ENCODE results near the gene FNDC3B. TPM values are rescaled to one million over a fixed set of nuclear protein-coding genes. Genes with fewer than 3 reads are reported as not detected.

FNDC3B gene
- polyA plus RNA-seq, 2 of the 4 experiments (the other 2 are of a cell fraction) = 29.5 to 33.6 TPM

- Histone ChIP-seq H3K27ac (no peak overlapping the region), H3K9me3 (no peaks in the 10 kb centered on the region), H3K4me2 (peak overlapping the region; percentile 25; the same call in 1 of the 3 replicates), H3K4me1 (peaks cover 68% of the 10 kb centered on the region), H3K4me3 (no peak overlapping the region)
- no peak for TF ChIP-seq TFCP2L1 (CRISPR knock-in tag; IDR thresholded peaks at IDR 0.05)
- TF ChIP-seq CBX2 (IDR thresholded peaks at IDR 0.05; ENCODE audit: borderline replicate concordance, low read depth) = no peak
- no peak for TF ChIP-seq RCOR1 (IDR thresholded peaks at IDR 0.05; ENCODE audit: low read depth, low read length)
- TF ChIP-seq HOXB13 (CRISPR knock-in tag; IDR thresholded peaks at IDR 0.05; ENCODE audit: low read depth) = no peak
- no peak for TF ChIP-seq HMGXB4 (CRISPR knock-in tag; IDR thresholded peaks at IDR 0.05; ENCODE audit: borderline replicate concordance)
- TF ChIP-seq FOXS1 (CRISPR knock-in tag; IDR thresholded peaks at IDR 0.05) = no peak
- no peak for TF ChIP-seq MAX (IDR thresholded peaks at IDR 0.05)
- TF ChIP-seq NR3C1 (IDR thresholded peaks at IDR 0.05) = no peak
- TF ChIP-seq CEBPB (IDR thresholded peaks at IDR 0.05) = no peak
- no peak for TF ChIP-seq POLR2A (IDR thresholded peaks at IDR 0.05; ENCODE audit: low read length)
- no peak for TF ChIP-seq RFX5 (IDR thresholded peaks at IDR 0.05)
- no peak for TF ChIP-seq SMC3 (IDR thresholded peaks at IDR 0.05)
- no peak for TF ChIP-seq CTCF (IDR thresholded peaks at IDR 0.05)
- TF ChIP-seq BHLHE40 (IDR thresholded peaks at IDR 0.05; ENCODE audit: low read depth, low read length) = no peak
- no peak for TF ChIP-seq MAZ (IDR thresholded peaks at IDR 0.05; ENCODE audit: borderline replicate concordance, low read depth, low read length)
- TF ChIP-seq EHMT2 (IDR thresholded peaks at IDR 0.05; ENCODE audit: low read depth) = no peak
- 73% methylated on average over 4 of the region's 4 CpGs for WGBS (ENCODE audit: missing lambda C conversion rate)
- ChIA-PET POLR2A (no interaction called here), CTCF (no interaction called here)
- DNase-seq (ENCODE audit: low read depth in 1 of 2, low spot score in 1 of 2) (no peak), ATAC-seq (no peak), FAIRE-seq (no peak)
Measured at GRCh38 chr3:172089250-172089649, 49.9 kb downstream of the FNDC3B start.

DNA sequence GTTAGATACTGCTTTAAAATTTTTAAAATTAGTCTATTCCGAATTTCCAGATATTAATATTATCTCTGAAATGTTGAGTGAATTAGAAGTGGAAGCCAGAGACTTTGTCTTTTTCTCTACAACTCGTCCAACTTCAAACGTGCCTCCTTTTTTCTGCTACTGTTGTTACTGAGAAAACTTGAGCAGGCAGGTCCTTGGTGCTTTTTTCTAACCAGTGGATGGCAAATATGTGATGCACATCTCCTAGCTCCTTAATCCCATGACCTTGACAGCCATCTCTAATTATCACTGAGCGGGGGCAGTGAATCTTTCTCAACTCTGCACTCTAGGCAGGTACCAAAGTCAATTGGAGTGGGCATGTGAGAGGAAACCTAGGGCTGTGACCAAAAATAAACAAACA, 50.7 kb downstream of the FNDC3B start:
- H3K9me3 ChIP-seq = no peaks in the 10 kb centered on the region
- H3K4me3 ChIP-seq = no peak overlapping the region
- ChIA-PET POLR2A (no interaction called here), CTCF (no interaction called here)
- H3K4me1 ChIP-seq = peaks cover 70% of the 10 kb centered on the region
- 0 out of 6 replicates have a peak overlapping the region, but pooled peaks of 1 of the 2 experiments have one; percentile 6 for H3K27ac ChIP-seq
- 82% methylated on average over 4 of the region's 4 CpGs for WGBS (ENCODE audit: missing lambda C conversion rate)
- no peak for TF ChIP-seq FOXS1 (CRISPR knock-in tag; IDR thresholded peaks at IDR 0.05)
- TF ChIP-seq TP53 (CRISPR knock-in tag; IDR thresholded peaks at IDR 0.05) = no peak
- TF ChIP-seq KDM1A (IDR thresholded peaks at IDR 0.05; ENCODE audit: low read depth) = no peak
- no peak for TF ChIP-seq ZNF302 (CRISPR knock-in tag; IDR thresholded peaks at IDR 0.05)
- no peak for TF ChIP-seq SREBF2 (IDR thresholded peaks at IDR 0.05)
- no peak for TF ChIP-seq HOXB13 (CRISPR knock-in tag; IDR thresholded peaks at IDR 0.05; ENCODE audit: low read depth)
- no peak for TF ChIP-seq HEYL (CRISPR knock-in tag; IDR thresholded peaks at IDR 0.05)
- TF ChIP-seq, protein P1, sequence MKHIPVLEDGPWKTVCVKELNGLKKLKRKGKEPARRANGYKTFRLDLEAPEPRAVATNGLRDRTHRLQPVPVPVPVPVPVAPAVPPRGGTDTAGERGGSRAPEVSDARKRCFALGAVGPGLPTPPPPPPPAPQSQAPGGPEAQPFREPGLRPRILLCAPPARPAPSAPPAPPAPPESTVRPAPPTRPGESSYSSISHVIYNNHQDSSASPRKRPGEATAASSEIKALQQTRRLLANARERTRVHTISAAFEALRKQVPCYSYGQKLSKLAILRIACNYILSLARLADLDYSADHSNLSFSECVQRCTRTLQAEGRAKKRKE (CRISPR knock-in tag; IDR thresholded peaks at IDR 0.05; ENCODE audit: low read depth) = no peak
- TF ChIP-seq HOXB5 (CRISPR knock-in tag; IDR thresholded peaks at IDR 0.05) = no peak
- ATAC-seq (no peak), DNase-seq (ENCODE audit: low read depth in 1 of 2, low spot score in 1 of 2) (no peak), FAIRE-seq (no peak)
- peak overlapping the region; percentile 25 for H3K4me2 ChIP-seq

All from A549 (cell line).